Hepatocyte (in vitro differentiated cells): ENCODE results near the gene PCBD1. TPM values are rescaled to one million over a fixed set of nuclear protein-coding genes. Genes with fewer than 3 reads are reported as not detected.
A peak's percentile ranks its signal among the peaks of the same experiment; 100 is the strongest.

Experiments
- DNase-seq: peaks from one replicate; pipeline ENCODE4 v3.0.0-alpha.2; 2016; ENCODE audit warnings: low spot score
- H2AFZ ChIP-seq: fragments of 200-600 bp; sonication (generic); 2 replicates; pipeline ENCODE4 v1.6.0; 2016; ENCODE audit warnings: antibody characterized with exemption, mild to moderate bottlenecking
- H3K27ac ChIP-seq: fragments of 200-600 bp; sonication (generic); 2 replicates; pipeline ENCODE4 v1.5.1; 2016; ENCODE audit warnings: mild to moderate bottlenecking
- H3K27me3 ChIP-seq: fragments of 200-600 bp; sonication (generic); 2 replicates; pipeline ENCODE4 v1.6.1; 2016
- H3K36me3 ChIP-seq: fragments of 200-600 bp; sonication (generic); replicated peaks from 2 replicates; pipeline ENCODE4 v1.5.1; 2016; ENCODE audit warnings: low read depth; ENCODE audit not compliant: insufficient read depth
- H3K4me1 ChIP-seq: fragments of 200-600 bp; sonication (generic); 2 replicates; pipeline ENCODE4 v1.5.1; 2016; ENCODE audit warnings: mild to moderate bottlenecking, moderate library complexity; ENCODE audit not compliant: insufficient read depth
- H3K4me2 ChIP-seq: fragments of 200-600 bp; sonication (generic); 2 replicates; pipeline ENCODE4 v1.6.0; 2016
- H3K4me3 ChIP-seq: fragments of 200-600 bp; sonication (generic); 2 replicates; pipeline ENCODE4 v1.5.1; 2016; ENCODE audit warnings: mild to moderate bottlenecking
- H3K79me2 ChIP-seq: fragments of 200-600 bp; sonication (generic); 2 replicates; pipeline ENCODE4 v1.6.0; 2017; ENCODE audit warnings: mild to moderate bottlenecking
- H3K9me2 ChIP-seq: fragments of 200-600 bp; sonication (generic); replicated peaks from 2 replicates; pipeline ENCODE4 v1.6.0; 2017; ENCODE audit warnings: mild to moderate bottlenecking; ENCODE audit not compliant: insufficient read depth
- H3K9me3 ChIP-seq: fragments of 200-600 bp; sonication (generic); 2 replicates; pipeline ENCODE4 v1.5.1; 2016; ENCODE audit warnings: low read depth, mild to moderate bottlenecking
- H4K20me1 ChIP-seq: fragments of 200-600 bp; sonication (generic); 2 replicates; pipeline ENCODE4 v1.6.0; 2016; ENCODE audit warnings: mild to moderate bottlenecking; ENCODE audit not compliant: insufficient read depth, poor library complexity, severe bottlenecking
- CTCF ChIP-seq: fragments of 200-600 bp; sonication (generic); IDR thresholded peaks from 2 replicates; pipeline ENCODE4 v1.5.1; 2016; ENCODE audit warnings: antibody characterized with exemption, mild to moderate bottlenecking; ENCODE audit not compliant: poor library complexity
- EZH2 ChIP-seq: fragments of 200-600 bp; sonication (generic); IDR thresholded peaks from 2 replicates; pipeline ENCODE4 v1.6.1; 2016; ENCODE audit warnings: antibody characterized with exemption, mild to moderate bottlenecking, borderline replicate concordance
- EZH2phosphoT487 ChIP-seq: fragments of 200-600 bp; sonication (generic); IDR thresholded peaks from one replicate; pipeline ENCODE4 v1.6.1; 2018; ENCODE audit warnings: antibody characterized with exemption, mild to moderate bottlenecking, low read depth, moderate library complexity; ENCODE audit not compliant: unreplicated experiment, severe bottlenecking
- WGBS: methylation state at CpG from one replicate; pipeline ENCODE4 v1.1.6; 2016; ENCODE audit warnings: low lambda C conversion rate; ENCODE audit errors: missing lambda C conversion rate; 5-methylcytosine and 5-hydroxymethylcytosine counted together
- polyA plus RNA-seq: library from polyadenylated mRNA; unstranded; fragments of >200 nt; fragmentation: Nextera tagmentation; extraction: Ambion mirVana; gene quantifications from 2 replicates; pipeline ENCODE4 v1.2.1, GENCODE V29; 2016
- total RNA-seq: library from RNA; depleted of rRNA; stranded (reverse); fragments of >200 nt; gene quantifications from 2 replicates; pipeline ENCODE4 v1.2.3, GENCODE V29; 2014

PCBD1 gene
- total and polyA plus RNA-seq, 2 experiments from 2014 or later = 81.5 to 122 TPM

- H2AFZ ChIP-seq = no peak overlapping the region
- no peak for DNase-seq
- no peaks in the 10 kb centered on the region for H4K20me1 ChIP-seq
- H3K79me2 ChIP-seq = peaks cover 7% of the 10 kb centered on the region
- no peaks in the 10 kb centered on the region for H3K4me1 ChIP-seq
- no peak overlapping the region for H3K27ac ChIP-seq
- H3K4me2 ChIP-seq = peak overlapping the region; percentile 15
- no peaks in the 10 kb centered on the region for H3K27me3 ChIP-seq
- H3K9me2 ChIP-seq = no peaks in the 10 kb centered on the region
- WGBS = 74% methylated on average over 5 of the region's 5 CpGs
- H3K9me3 ChIP-seq = no peaks in the 10 kb centered on the region
- TF ChIP-seq CTCF = no peak
- no peak for TF ChIP-seq EZH2phosphoT487
- TF ChIP-seq EZH2 = no peak
- no peak overlapping the region for H3K4me3 ChIP-seq
- no peaks in the 10 kb centered on the region for H3K36me3 ChIP-seq
Observed at GRCh38 chr10:70851597-70852475, 36.5 kb downstream of the PCBD1 start.

GRCh38 chr10:70850097-70850496, 38.3 kb downstream of the PCBD1 start:
- TF ChIP-seq EZH2 (no peak), CTCF (no peak), EZH2phosphoT487 (no peak)
- Histone ChIP-seq H3K4me1 (peaks cover 12% of the 10 kb centered on the region), H3K27ac (no peak overlapping the region), H2AFZ (no peak overlapping the region), H3K79me2 (peaks cover 8% of the 10 kb centered on the region), H3K4me3 (no peak overlapping the region), H3K9me2 (no peaks in the 10 kb centered on the region), H3K9me3 (no peaks in the 10 kb centered on the region), H3K4me2 (no peak overlapping the region), H3K36me3 (no peaks in the 10 kb centered on the region), H4K20me1 (no peaks in the 10 kb centered on the region), H3K27me3 (no peaks in the 10 kb centered on the region)
- DNase-seq = no peak
- WGBS = 87% methylated on average over 3 of the region's 3 CpGs

- DNase-seq = peak; percentile 33
- no peaks in the 10 kb centered on the region for H3K9me2 ChIP-seq
- H3K27me3 ChIP-seq = no peaks in the 10 kb centered on the region
- H3K4me3 ChIP-seq = no peak overlapping the region
- H2AFZ ChIP-seq = no peak overlapping the region
- no peaks in the 10 kb centered on the region for H4K20me1 ChIP-seq
- H3K4me2 ChIP-seq = no peak overlapping the region
- peaks cover 17% of the 10 kb centered on the region for H3K4me1 ChIP-seq
- no peaks in the 10 kb centered on the region for H3K36me3 ChIP-seq
- no peak overlapping the region for H3K27ac ChIP-seq
- TF ChIP-seq EZH2phosphoT487 = no peak
- no peak for TF ChIP-seq EZH2
- no peak for TF ChIP-seq CTCF
- H3K79me2 ChIP-seq = peaks cover 8% of the 10 kb centered on the region
- H3K9me3 ChIP-seq = no peaks in the 10 kb centered on the region
- WGBS = 47% methylated on average over 2 of the region's 2 CpGs
Observed at GRCh38 chr10:70849582-70850016, 38.8 kb downstream of the PCBD1 start.
